ENCODE data around the gene SLC6A2. TPM values are rescaled to one million over a fixed set of nuclear protein-coding genes. Genes with fewer than 3 reads are reported as not detected.

Gene SLC6A2
- total RNA-seq, 1 donor from 2014 or later = not detected

GRCh38 chr16:55671206-55671973 lies 15.6 kb downstream of the SLC6A2 start:
- no peak for TF ChIP-seq CTCF (IDR thresholded peaks at IDR 0.05)
- H3K27ac Mint-ChIP-seq (ENCODE audit: unreplicated experiment) = no peak overlapping the region
- no peak overlapping the region for H3K4me3 Mint-ChIP-seq (ENCODE audit: unreplicated experiment)
- H3K27me3 Mint-ChIP-seq (ENCODE audit: unreplicated experiment) = peaks cover 3% of the 10 kb centered on the region
- no peaks in the 10 kb centered on the region for H3K36me3 Mint-ChIP-seq (ENCODE audit: unreplicated experiment)
- DNase-seq (ENCODE audit: extremely low spot score, unreplicated experiment) = no peak
- H3K4me1 Mint-ChIP-seq (ENCODE audit: unreplicated experiment) = no peaks in the 10 kb centered on the region
- H3K9me3 Mint-ChIP-seq (ENCODE audit: unreplicated experiment) = no peaks in the 10 kb centered on the region

- no peak for DNase-seq (ENCODE audit: extremely low spot score, unreplicated experiment)
- Mint-ChIP-seq H3K9me3 (ENCODE audit: unreplicated experiment) (no peaks in the 10 kb centered on the region), H3K36me3 (ENCODE audit: unreplicated experiment) (no peaks in the 10 kb centered on the region)
These were observed 16.1 kb downstream of the SLC6A2 start for GRCh38 chr16:55671974-55672280.

GRCh38 chr16:55672471-55672870 lies 16.7 kb downstream of the SLC6A2 start:
- Mint-ChIP-seq H3K27me3 (ENCODE audit: unreplicated experiment) (peaks cover 3% of the 10 kb centered on the region), H3K4me3 (ENCODE audit: unreplicated experiment) (no peak overlapping the region), H3K4me1 (ENCODE audit: unreplicated experiment) (no peaks in the 10 kb centered on the region), H3K9me3 (ENCODE audit: unreplicated experiment) (no peaks in the 10 kb centered on the region), H3K36me3 (ENCODE audit: unreplicated experiment) (no peaks in the 10 kb centered on the region), H3K27ac (ENCODE audit: unreplicated experiment) (no peak overlapping the region)
- DNase-seq (ENCODE audit: extremely low spot score, unreplicated experiment) = no peak
- TF ChIP-seq CTCF (IDR thresholded peaks at IDR 0.05) = no peak

More at GRCh38 chr16:55671974-55672280, 16.1 kb downstream of the SLC6A2 start:
- H3K4me1 Mint-ChIP-seq (ENCODE audit: unreplicated experiment) = no peaks in the 10 kb centered on the region
- peaks cover 3% of the 10 kb centered on the region for H3K27me3 Mint-ChIP-seq (ENCODE audit: unreplicated experiment)
- TF ChIP-seq CTCF (IDR thresholded peaks at IDR 0.05) = no peak
- H3K27ac Mint-ChIP-seq (ENCODE audit: unreplicated experiment) = no peak overlapping the region
- H3K4me3 Mint-ChIP-seq (ENCODE audit: unreplicated experiment) = no peak overlapping the region

GRCh38 chr16:55678161-55678821 lies 22.5 kb downstream of the SLC6A2 start:
- DNase-seq (ENCODE audit: extremely low spot score, unreplicated experiment) = no peak
- no peak for TF ChIP-seq CTCF (IDR thresholded peaks at IDR 0.05)
- Mint-ChIP-seq H3K27me3 (ENCODE audit: unreplicated experiment) (peaks cover 6% of the 10 kb centered on the region), H3K4me1 (ENCODE audit: unreplicated experiment) (no peaks in the 10 kb centered on the region), H3K27ac (ENCODE audit: unreplicated experiment) (no peak overlapping the region), H3K9me3 (ENCODE audit: unreplicated experiment) (no peaks in the 10 kb centered on the region), H3K4me3 (ENCODE audit: unreplicated experiment) (no peak overlapping the region), H3K36me3 (ENCODE audit: unreplicated experiment) (no peaks in the 10 kb centered on the region)

- Mint-ChIP-seq H3K27me3 (ENCODE audit: unreplicated experiment) (peaks cover 6% of the 10 kb centered on the region), H3K4me1 (ENCODE audit: unreplicated experiment) (no peaks in the 10 kb centered on the region), H3K36me3 (ENCODE audit: unreplicated experiment) (no peaks in the 10 kb centered on the region), H3K27ac (ENCODE audit: unreplicated experiment) (no peak overlapping the region), H3K9me3 (ENCODE audit: unreplicated experiment) (no peaks in the 10 kb centered on the region), H3K4me3 (ENCODE audit: unreplicated experiment) (no peak overlapping the region)
- TF ChIP-seq CTCF (IDR thresholded peaks at IDR 0.05) = no peak
- DNase-seq (ENCODE audit: extremely low spot score, unreplicated experiment) = no peak
These were observed 26.3 kb downstream of the SLC6A2 start for GRCh38 chr16:55682086-55682485.
